Karpas-422 (cell line): ENCODE data around the gene STARD10. TPM values are rescaled to one million over a fixed set of nuclear protein-coding genes. Genes with fewer than 3 reads are reported as not detected.
A peak's percentile ranks its signal among the peaks of the same experiment; 100 is the strongest.

Source experiments
- DNase-seq: peaks from one replicate; pipeline ENCODE4 v3.0.0-alpha.2; 2015
- H2AFZ ChIP-seq: fragments of 200-600 bp; sonication (generic); 2 replicates; pipeline ENCODE4 v1.6.1; 2014; ENCODE audit warnings: antibody characterized with exemption, low read length, mixed read lengths
- H3K27ac ChIP-seq: fragments of 200-600 bp; sonication (generic); 2 replicates; pipeline ENCODE4 v1.5.1; 2014; ENCODE audit warnings: mild to moderate bottlenecking, low read length, moderate library complexity
- H3K27me3 ChIP-seq: fragments of 200-600 bp; sonication (generic); 2 replicates; pipeline ENCODE4 v1.6.1; 2014; ENCODE audit warnings: low read length, mixed read lengths
- H3K36me3 ChIP-seq: fragments of 200-600 bp; sonication (generic); 2 replicates; pipeline ENCODE4 v1.6.1; 2014; ENCODE audit warnings: low read length, mixed read lengths; ENCODE audit not compliant: insufficient read depth
- H3K4me1 ChIP-seq: fragments of 200-600 bp; sonication (generic); 2 replicates; pipeline ENCODE4 v1.6.1; 2014; ENCODE audit warnings: mild to moderate bottlenecking, low read length, mixed read lengths
- H3K4me2 ChIP-seq: fragments of 200-600 bp; sonication (generic); 2 replicates; pipeline ENCODE4 v1.6.1; 2014; ENCODE audit warnings: low read length, low read depth, mild to moderate bottlenecking; ENCODE audit not compliant: poor library complexity, severe bottlenecking
- H3K4me3 ChIP-seq: fragments of 200-600 bp; sonication (generic); 2 replicates; pipeline ENCODE4 v1.5.1; 2014; ENCODE audit warnings: mild to moderate bottlenecking, antibody characterized with exemption, low read length, mixed read lengths
- H3K79me2 ChIP-seq: fragments of 200-600 bp; sonication (generic); 2 replicates; pipeline ENCODE4 v1.6.1; 2014; ENCODE audit warnings: mild to moderate bottlenecking, low read length, mixed read lengths
- H3K9ac ChIP-seq: fragments of 200-600 bp; sonication (generic); 2 replicates; pipeline ENCODE4 v1.6.0; 2014; ENCODE audit warnings: low read length
- H3K9me2 ChIP-seq: fragments of 200-600 bp; sonication (generic), shearing (Covaris generic); replicated peaks from 2 replicates; pipeline ENCODE4 v1.6.0; 2014; ENCODE audit warnings: mild to moderate bottlenecking, low read length, moderate library complexity; ENCODE audit not compliant: insufficient read depth
- H3K9me3 ChIP-seq: fragments of 300-700, 200-600 bp; sonication (generic); 2 replicates; pipeline ENCODE4 v1.6.1; 2014; ENCODE audit warnings: low read length, mixed read lengths
- H4K20me1 ChIP-seq: fragments of 200-600 bp; sonication (generic); 2 replicates; pipeline ENCODE4 v1.6.1; 2014; ENCODE audit warnings: mild to moderate bottlenecking, antibody characterized with exemption, low read length, low read depth; ENCODE audit not compliant: insufficient read depth
- total RNA-seq: library from RNA; depleted of rRNA; stranded (reverse); fragments of >200 nt; shearing (Covaris generic); gene quantifications from 2 replicates; pipeline ENCODE4 v1.2.3, GENCODE V29; 2014; ENCODE audit warnings: low replicate concordance

Gene STARD10
- total RNA-seq, 1 experiment from 2014 or later: 4.7 TPM

DNA sequence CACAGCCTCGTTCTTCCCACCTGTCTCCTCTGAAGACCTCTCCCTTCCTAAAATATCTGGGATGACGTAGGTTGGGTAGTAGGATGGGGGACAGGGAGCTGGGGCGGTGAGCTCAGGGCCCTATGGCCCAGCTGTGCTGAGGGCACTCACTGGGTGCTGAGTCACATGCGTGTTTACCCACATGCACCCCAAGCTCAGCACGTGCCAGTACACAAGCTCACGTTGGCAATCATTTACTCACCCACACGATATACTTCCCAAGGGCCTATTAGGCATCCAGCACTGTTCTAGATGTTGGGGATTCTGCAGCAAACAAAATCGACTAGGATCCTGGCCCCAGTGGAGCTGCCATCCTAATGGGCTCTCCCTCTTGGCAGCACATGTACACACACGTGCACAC, 70.3 kb downstream of the STARD10 start:
- Histone ChIP-seq H3K4me2 (peak overlapping the region; percentile 95), H3K9me2 (no peaks in the 10 kb centered on the region), H3K4me1 (peaks cover 75% of the 10 kb centered on the region), H3K9me3 (no peaks in the 10 kb centered on the region), H4K20me1 (peaks cover 50% of the 10 kb centered on the region), H3K27ac (no peak overlapping the region), H3K27me3 (no peaks in the 10 kb centered on the region), H2AFZ (no peak overlapping the region), H3K9ac (no peak overlapping the region), H3K36me3 (no peaks in the 10 kb centered on the region; the same call in 1 of the 2 replicates), H3K79me2 (peaks cover 91% of the 10 kb centered on the region), H3K4me3 (no peak overlapping the region)
- no peak for DNase-seq

- H3K9me3 ChIP-seq: no peaks in the 10 kb centered on the region
- H3K9me2 ChIP-seq: no peaks in the 10 kb centered on the region
- H3K9ac ChIP-seq: peak overlapping the region; percentile 91
- DNase-seq: peak; percentile 93
- no peaks in the 10 kb centered on the region; the same call in 1 of the 2 replicates for H3K36me3 ChIP-seq
- peak overlapping the region; percentile 95 for H3K4me2 ChIP-seq
- no peaks in the 10 kb centered on the region for H3K27me3 ChIP-seq
- H3K79me2 ChIP-seq: peaks cover 91% of the 10 kb centered on the region
- H4K20me1 ChIP-seq: peaks cover 62% of the 10 kb centered on the region
- H3K4me1 ChIP-seq: peaks cover 69% of the 10 kb centered on the region
- peak overlapping the region; percentile 88 for H3K4me3 ChIP-seq
- no peak overlapping the region for H2AFZ ChIP-seq
- peak overlapping the region; percentile 82 for H3K27ac ChIP-seq
Observed at GRCh38 chr11:72722050-72722748, 71.6 kb downstream of the STARD10 start.

GRCh38 chr11:72721689-72722049, 72.2 kb downstream of the STARD10 start:
- DNase-seq: no peak
- Histone ChIP-seq H3K27me3 (no peaks in the 10 kb centered on the region), H3K79me2 (peaks cover 93% of the 10 kb centered on the region), H3K4me2 (peak overlapping the region; percentile 95), H3K9me3 (no peaks in the 10 kb centered on the region), H3K9ac (peak overlapping the region; percentile 91), H3K4me1 (peaks cover 69% of the 10 kb centered on the region), H2AFZ (no peak overlapping the region), H3K36me3 (no peaks in the 10 kb centered on the region; the same call in 1 of the 2 replicates), H3K4me3 (peak overlapping the region; percentile 88), H4K20me1 (peaks cover 65% of the 10 kb centered on the region), H3K9me2 (no peaks in the 10 kb centered on the region), H3K27ac (peak overlapping the region; percentile 82)

- H3K4me3 ChIP-seq: peak overlapping the region; percentile 88
- no peaks in the 10 kb centered on the region for H3K9me2 ChIP-seq
- no peaks in the 10 kb centered on the region; the same call in 1 of the 2 replicates for H3K36me3 ChIP-seq
- H3K9ac ChIP-seq: peak overlapping the region; percentile 91
- peak; percentile 62 for DNase-seq
- peaks cover 69% of the 10 kb centered on the region for H4K20me1 ChIP-seq
- peak overlapping the region; percentile 95 for H3K4me2 ChIP-seq
- H3K27ac ChIP-seq: peak overlapping the region; percentile 82
- peaks cover 69% of the 10 kb centered on the region for H3K4me1 ChIP-seq
- H3K79me2 ChIP-seq: peaks cover 97% of the 10 kb centered on the region
- H3K27me3 ChIP-seq: no peaks in the 10 kb centered on the region
- no peak overlapping the region for H2AFZ ChIP-seq
- H3K9me3 ChIP-seq: no peaks in the 10 kb centered on the region
Observed at GRCh38 chr11:72721276-72721675, 72.6 kb downstream of the STARD10 start.

DNA sequence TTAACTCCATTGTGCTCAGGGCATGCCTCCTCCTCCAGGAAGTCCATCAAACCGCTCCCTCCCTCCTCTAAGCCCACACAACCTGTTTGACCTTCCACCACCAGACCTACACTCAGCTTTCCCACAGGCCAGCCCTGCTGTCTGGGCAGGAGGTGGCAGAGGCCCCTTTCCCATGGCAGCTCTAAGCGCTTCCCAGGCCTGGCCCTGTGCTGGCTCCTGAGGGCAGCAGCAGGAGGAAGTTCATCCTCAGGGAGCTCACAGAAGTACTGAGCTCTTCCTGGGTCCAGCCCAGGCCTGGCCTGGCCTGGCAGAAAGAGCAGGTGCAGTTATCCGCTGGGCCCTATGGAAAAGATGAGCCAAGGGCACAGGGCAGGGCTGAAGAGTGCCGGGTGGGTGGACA, 73.1 kb downstream of the STARD10 start:
- Histone ChIP-seq H3K4me3 (peak overlapping the region; percentile 88), H3K4me1 (peaks cover 68% of the 10 kb centered on the region), H3K9me3 (no peaks in the 10 kb centered on the region), H4K20me1 (peaks cover 65% of the 10 kb centered on the region), H3K4me2 (peak overlapping the region; percentile 95), H3K27ac (peak overlapping the region; percentile 82), H3K9ac (peak overlapping the region; percentile 91), H3K9me2 (no peaks in the 10 kb centered on the region), H2AFZ (no peak overlapping the region), H3K27me3 (no peaks in the 10 kb centered on the region), H3K79me2 (peaks cover 95% of the 10 kb centered on the region), H3K36me3 (no peaks in the 10 kb centered on the region; the same call in 1 of the 2 replicates)
- no peak for DNase-seq

DNA sequence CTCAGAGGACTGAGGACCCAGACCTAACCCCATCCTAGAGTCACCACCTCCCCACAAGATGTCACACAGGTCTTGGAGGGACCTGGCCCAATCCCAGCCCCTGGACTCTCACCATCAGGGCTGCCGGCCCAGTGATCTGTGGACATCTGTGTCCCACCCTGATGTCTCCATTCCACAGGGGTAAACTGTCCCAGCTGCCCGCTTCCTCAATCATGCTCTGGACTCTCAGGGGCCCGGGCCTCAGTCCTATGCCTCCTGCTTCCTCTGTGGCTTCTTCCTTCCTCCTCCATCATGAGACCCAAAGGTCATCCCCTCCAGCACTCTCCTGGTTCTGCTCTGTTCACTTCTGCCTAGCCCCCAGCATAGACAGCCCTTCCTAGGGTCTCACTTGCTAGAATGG, 73.8 kb downstream of the STARD10 start:
- Histone ChIP-seq H3K9me2 (no peaks in the 10 kb centered on the region), H3K4me1 (peaks cover 62% of the 10 kb centered on the region), H4K20me1 (peaks cover 61% of the 10 kb centered on the region; the same call in 1 of the 2 replicates), H3K9me3 (no peaks in the 10 kb centered on the region), H3K36me3 (no peaks in the 10 kb centered on the region; the same call in 1 of the 2 replicates), H3K27me3 (no peaks in the 10 kb centered on the region), H3K79me2 (peaks cover 94% of the 10 kb centered on the region), H3K4me3 (peak overlapping the region; percentile 88; the same call in 1 of the 2 replicates), H2AFZ (no peak overlapping the region), H3K4me2 (peak overlapping the region; percentile 95), H3K9ac (peak overlapping the region; percentile 91), H3K27ac (peak overlapping the region; percentile 82)
- no peak for DNase-seq

- H3K9ac ChIP-seq: peak overlapping the region; percentile 91
- peak overlapping the region; percentile 88; the same call in 1 of the 2 replicates for H3K4me3 ChIP-seq
- H3K9me3 ChIP-seq: no peaks in the 10 kb centered on the region
- no peaks in the 10 kb centered on the region; the same call in 1 of the 2 replicates for H3K36me3 ChIP-seq
- no peaks in the 10 kb centered on the region for H3K9me2 ChIP-seq
- H3K27ac ChIP-seq: peak overlapping the region; percentile 82
- peaks cover 58% of the 10 kb centered on the region for H3K4me1 ChIP-seq
- H4K20me1 ChIP-seq: peaks cover 59% of the 10 kb centered on the region; the same call in 1 of the 2 replicates
- H2AFZ ChIP-seq: no peak overlapping the region
- no peaks in the 10 kb centered on the region for H3K27me3 ChIP-seq
- DNase-seq: no peak
- H3K4me2 ChIP-seq: peak overlapping the region; percentile 95
- peaks cover 94% of the 10 kb centered on the region for H3K79me2 ChIP-seq
Observed at GRCh38 chr11:72719551-72719950, 74.3 kb downstream of the STARD10 start.

DNA sequence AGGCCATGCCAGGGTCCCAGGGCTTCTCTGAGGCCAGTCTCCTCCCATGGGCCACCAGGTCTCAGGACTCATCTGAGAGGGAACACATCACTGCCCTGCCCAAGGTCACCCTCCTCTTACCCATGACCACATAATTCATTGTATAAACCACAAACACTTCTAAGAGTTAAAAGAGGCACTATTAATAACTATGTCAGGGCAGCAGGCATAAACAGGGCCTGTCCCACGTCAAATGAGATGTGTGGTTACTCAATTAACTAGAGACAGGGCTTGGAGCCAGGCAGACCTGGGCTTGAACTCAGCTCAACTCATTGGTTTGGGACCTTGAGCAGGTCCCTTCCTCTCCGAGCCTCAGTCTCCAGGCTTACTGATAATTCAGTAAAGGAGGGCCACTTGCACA, 74.7 kb downstream of the STARD10 start:
- Histone ChIP-seq H3K9me2 (no peaks in the 10 kb centered on the region), H2AFZ (no peak overlapping the region), H3K27ac (peak overlapping the region; percentile 82), H3K4me2 (peak overlapping the region; percentile 95), H3K79me2 (peaks cover 94% of the 10 kb centered on the region), H3K9me3 (no peaks in the 10 kb centered on the region), H4K20me1 (peaks cover 58% of the 10 kb centered on the region; the same call in 1 of the 2 replicates), H3K27me3 (no peaks in the 10 kb centered on the region), H3K4me1 (peaks cover 54% of the 10 kb centered on the region), H3K9ac (peak overlapping the region; percentile 91; the same call in 1 of the 2 replicates), H3K36me3 (no peaks in the 10 kb centered on the region; the same call in 1 of the 2 replicates), H3K4me3 (no peak overlapping the region)
- DNase-seq: no peak
